Large intestine (tissue), 3 donors: ENCODE data around the gene PRR5L. TPM values are rescaled to one million over a fixed set of nuclear protein-coding genes. Genes with fewer than 3 reads are reported as not detected.

Source experiments
- DNase-seq, 2 donors: peaks; one replicate each; pipeline versions ENCODE4 v3.0.0 to v3.0.0-alpha.2; 2013
- H3K27ac ChIP-seq: one replicate; pipeline ENCODE4 v1.5.1; 2013; ENCODE audit warnings: low read length
- H3K27me3 ChIP-seq: 2 replicates; pipeline ENCODE4 v1.6.1; 2013; ENCODE audit warnings: low read length; ENCODE audit not compliant: control insufficient read depth, insufficient read depth
- H3K36me3 ChIP-seq: 2 replicates; pipeline ENCODE4 v1.6.1; 2013; ENCODE audit warnings: low read length; ENCODE audit not compliant: control insufficient read depth, insufficient read depth
- H3K4me1 ChIP-seq: one replicate; pipeline ENCODE4 v1.6.1; 2013; ENCODE audit warnings: low read length; ENCODE audit not compliant: control insufficient read depth, insufficient read depth
- H3K4me3 ChIP-seq: one replicate; pipeline ENCODE4 v1.5.1; 2013; ENCODE audit warnings: low read length
- H3K9me3 ChIP-seq: one replicate; pipeline ENCODE4 v1.6.1; 2013; ENCODE audit warnings: mild to moderate bottlenecking, low read depth, low read length, moderate library complexity; ENCODE audit not compliant: control insufficient read depth
- WGBS: methylation state at CpG from one replicate; pipeline ENCODE4 v1.1.5; 2013; ENCODE audit warnings: low lambda C conversion rate; ENCODE audit not compliant: insufficient coverage; 5-methylcytosine and 5-hydroxymethylcytosine counted together
- polyA plus RNA-seq: library from polyadenylated mRNA; unstranded; fragments of 120-200 nt; gene quantifications from one replicate; pipeline ENCODE4 v1.2.1, GENCODE V29; 2013

PRR5L gene
- polyA plus RNA-seq, 1 donor, result 37.8 TPM

DNA sequence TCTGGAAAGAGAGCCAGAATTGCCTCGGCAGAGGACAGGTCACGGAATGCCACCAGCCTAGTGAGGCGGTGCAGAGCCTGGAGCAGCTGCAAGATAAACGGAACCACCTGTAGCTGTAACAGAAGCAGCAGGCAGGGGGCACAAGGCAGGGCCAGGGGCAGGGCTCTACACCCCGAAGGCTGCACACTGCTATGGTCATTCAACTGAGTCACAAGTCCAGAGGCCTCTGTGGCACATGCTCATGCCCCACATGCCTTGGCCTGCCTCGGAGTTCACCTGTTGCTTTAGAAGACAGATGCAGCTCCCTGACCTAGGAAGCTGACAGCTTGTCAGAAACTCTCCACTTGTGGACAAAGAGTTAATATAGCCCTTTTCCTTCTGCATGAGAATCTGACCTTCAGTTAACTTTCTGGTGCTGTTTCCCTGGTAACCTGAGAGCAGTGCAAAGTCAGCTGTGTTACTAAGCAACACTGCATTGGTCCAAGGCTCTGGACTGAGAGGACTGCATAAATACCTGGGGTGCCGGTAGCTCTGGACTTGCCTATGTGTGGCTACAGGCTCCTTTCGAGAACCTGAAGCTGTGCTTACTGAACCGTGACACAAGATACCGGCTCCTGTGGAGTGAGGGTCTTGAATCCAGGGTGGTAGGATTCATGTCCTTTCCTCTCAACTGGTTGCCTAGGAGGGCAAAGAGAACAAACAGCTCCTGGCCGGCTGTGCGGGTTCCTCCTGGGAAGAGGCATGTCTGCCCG is 17.4 kb upstream of the PRR5L start:
- no CpG with 5 or more reads among the region's 13 CpGs for WGBS
- Histone ChIP-seq H3K36me3 (peaks cover 36% of the 10 kb centered on the region), H3K27me3 (no peaks in the 10 kb centered on the region), H3K27ac (no peak overlapping the region), H3K4me3 (no peak overlapping the region), H3K4me1 (no peaks in the 10 kb centered on the region), H3K9me3 (peaks cover 9% of the 10 kb centered on the region)
- no peak for DNase-seq

DNA sequence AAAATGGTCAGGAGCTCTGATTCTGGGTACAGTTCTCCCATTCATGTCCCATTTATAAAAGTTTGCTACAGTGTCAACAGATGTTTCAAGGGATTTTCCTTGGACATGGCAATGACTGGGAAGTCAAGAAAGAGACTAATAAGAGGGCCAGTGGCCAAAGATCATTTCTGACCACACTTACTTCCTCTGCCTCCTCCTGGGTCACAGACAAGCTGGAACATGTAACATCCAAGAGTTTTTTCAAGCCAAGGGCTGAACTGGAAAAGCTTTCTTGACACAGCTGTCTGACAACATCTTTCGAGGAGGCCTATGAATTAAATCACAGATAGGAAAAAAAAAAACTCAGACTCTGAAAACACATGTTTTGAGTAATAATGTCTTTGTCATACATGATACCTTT is 15.6 kb upstream of the PRR5L start:
- no CpG with 5 or more reads among the region's 1 CpG for WGBS
- Histone ChIP-seq H3K27ac (no peak overlapping the region), H3K27me3 (no peaks in the 10 kb centered on the region), H3K36me3 (peaks cover 23% of the 10 kb centered on the region), H3K4me3 (no peak overlapping the region), H3K4me1 (no peaks in the 10 kb centered on the region), H3K9me3 (peaks cover 10% of the 10 kb centered on the region)
- no peak for DNase-seq

DNA sequence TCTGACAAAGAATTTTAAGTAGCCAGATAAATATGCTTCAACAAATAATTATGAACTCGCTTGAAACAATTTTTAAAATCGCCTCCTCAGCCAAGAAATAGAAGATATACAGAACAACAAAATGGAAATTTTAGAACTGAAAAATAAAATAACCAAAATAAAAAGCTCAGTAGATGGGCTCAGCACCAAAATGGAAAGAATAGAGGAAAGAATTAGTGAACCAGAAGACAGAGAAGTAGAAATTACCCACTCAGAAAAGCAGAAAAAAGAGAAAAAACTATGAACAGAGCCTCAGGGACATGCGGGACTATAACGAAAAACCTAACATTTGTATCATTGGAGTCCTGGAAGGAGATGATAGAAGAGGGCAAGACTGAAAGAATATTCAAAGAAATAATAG is 14.2 kb upstream of the PRR5L start:
- H3K4me1 ChIP-seq, result no peaks in the 10 kb centered on the region
- no peaks in the 10 kb centered on the region for H3K27me3 ChIP-seq
- 100% methylated on average over 4 of the region's 4 CpGs for WGBS

DNA sequence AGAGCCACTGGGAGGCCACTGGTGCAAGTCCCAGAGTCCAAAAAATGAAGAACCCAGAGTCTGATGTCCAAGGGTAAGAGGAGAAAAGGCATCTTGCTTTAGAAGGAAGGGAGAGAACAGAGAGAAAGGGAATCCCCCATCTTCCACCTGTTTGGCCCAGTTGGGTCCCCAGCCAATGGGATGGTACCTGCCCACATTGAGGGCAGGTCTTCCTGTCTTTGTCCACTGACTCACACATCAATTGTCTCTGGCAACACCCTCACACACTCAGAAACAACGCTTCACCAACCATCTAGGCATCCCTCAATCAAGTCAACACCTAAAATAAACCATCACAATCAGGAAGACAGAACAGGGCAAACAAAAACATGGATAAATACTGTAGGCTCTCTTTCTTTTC is 13.2 kb upstream of the PRR5L start:
- peaks cover 9% of the 10 kb centered on the region for H3K36me3 ChIP-seq
- no peaks in the 10 kb centered on the region for H3K4me1 ChIP-seq
- no peak overlapping the region for H3K4me3 ChIP-seq
- no peak for DNase-seq
- H3K27me3 ChIP-seq, result no peaks in the 10 kb centered on the region
- no CpG with 5 or more reads among the region's 1 CpG for WGBS
- H3K9me3 ChIP-seq, result peaks cover 10% of the 10 kb centered on the region
- no peak overlapping the region for H3K27ac ChIP-seq

More for the DNA sequence above, 14.2 kb upstream of the PRR5L start:
- Histone ChIP-seq H3K36me3 (peaks cover 11% of the 10 kb centered on the region), H3K27ac (no peak overlapping the region), H3K9me3 (peaks cover 10% of the 10 kb centered on the region), H3K4me3 (no peak overlapping the region)
- DNase-seq, result no peak

DNA sequence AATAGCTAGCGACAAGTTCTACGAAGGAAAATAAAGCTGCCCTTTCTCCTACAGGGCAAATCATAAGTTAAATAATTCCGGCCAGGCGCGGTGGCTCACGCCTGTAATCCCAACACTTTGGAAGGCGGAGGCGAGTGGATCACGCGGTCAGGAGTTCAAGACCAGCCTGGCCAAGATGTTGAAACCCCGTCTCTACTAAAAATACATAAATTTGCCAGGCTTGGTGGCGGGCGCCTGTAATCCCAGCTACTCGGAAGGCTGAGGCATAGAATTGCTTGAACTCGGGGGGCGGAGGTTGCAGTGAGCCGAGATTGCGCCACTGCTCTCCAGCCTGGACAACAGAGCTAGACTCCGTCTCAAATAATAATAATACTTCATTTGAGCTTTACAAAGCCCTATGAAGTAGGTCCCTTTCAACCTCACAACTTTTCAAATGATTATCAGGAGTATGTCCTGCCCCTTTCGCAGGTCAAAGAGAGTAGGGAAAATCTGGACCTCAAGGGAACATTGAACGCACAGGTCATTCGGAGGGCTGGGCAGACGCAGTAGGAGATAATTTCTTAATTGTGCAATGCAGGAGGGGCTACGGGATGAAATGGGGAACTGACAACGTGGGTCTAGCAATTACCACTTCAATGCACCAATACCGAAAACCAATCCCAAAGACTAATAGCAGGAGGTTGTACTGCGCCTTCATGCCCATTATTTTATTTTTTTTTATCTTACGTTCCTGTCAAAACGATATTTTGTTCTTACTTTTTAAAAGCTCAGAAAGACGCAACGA is 7.5 kb upstream of the PRR5L start:
- no peaks in the 10 kb centered on the region for H3K36me3 ChIP-seq
- WGBS, result 0% methylated on average over 4 of the region's 31 CpGs
- H3K4me3 ChIP-seq, result peak overlapping the region; percentile 74
- no peaks in the 10 kb centered on the region for H3K27me3 ChIP-seq
- peaks cover 1% of the 10 kb centered on the region for H3K9me3 ChIP-seq
- H3K27ac ChIP-seq, result no peak overlapping the region
- H3K4me1 ChIP-seq, result no peaks in the 10 kb centered on the region
- DNase-seq, result no peak

DNA sequence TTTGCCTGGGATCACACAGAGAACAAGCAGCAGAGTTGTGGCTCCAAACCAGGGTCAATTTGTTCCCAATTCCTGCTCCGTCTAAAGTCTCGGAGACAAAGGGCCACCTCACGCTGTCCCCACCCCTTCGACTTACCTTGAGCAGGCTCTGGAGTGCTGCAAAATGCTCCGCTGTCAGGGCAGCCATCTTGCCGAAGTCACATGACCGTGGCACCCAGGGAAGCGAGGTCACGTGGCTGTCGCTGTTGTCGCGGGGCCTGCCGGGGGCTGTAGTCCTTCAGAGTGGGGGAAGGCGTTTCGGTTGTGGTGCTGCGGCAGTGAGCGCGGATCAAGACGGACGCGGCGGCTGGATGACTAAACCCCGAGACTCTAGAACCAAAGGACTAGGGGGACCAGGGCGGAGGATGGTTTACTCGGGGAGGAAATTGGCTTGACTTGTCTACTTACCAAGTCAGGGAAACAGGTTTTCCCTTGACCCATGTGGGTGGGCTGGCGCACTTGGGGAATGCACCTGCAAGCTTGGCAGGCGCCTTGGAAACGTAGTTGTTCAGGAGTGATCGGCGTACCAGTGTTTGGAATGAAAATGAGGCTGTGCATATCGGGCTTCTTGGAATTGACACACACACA is 6.7 kb upstream of the PRR5L start, which contains the start of gene COMMD9:
Gene COMMD9 (minus strand): TSS at position 199 of the 627 bp plus-strand sequence. CDS start 12 bp downstream, at position 187.
- H3K4me3 ChIP-seq, result peak within 1 kb of the TSS; percentile 74
- no peaks in the 10 kb centered on the region for H3K27me3 ChIP-seq
- no CpG with 5 or more reads among the region's 31 CpGs for WGBS
- no peaks in the 10 kb centered on the region for H3K36me3 ChIP-seq
- no peak within 1 kb of the TSS for H3K27ac ChIP-seq
- peak; percentile 94 to 96 for DNase-seq
- no peaks in the 10 kb centered on the region for H3K9me3 ChIP-seq
- H3K4me1 ChIP-seq, result no peaks in the 10 kb centered on the region

DNA sequence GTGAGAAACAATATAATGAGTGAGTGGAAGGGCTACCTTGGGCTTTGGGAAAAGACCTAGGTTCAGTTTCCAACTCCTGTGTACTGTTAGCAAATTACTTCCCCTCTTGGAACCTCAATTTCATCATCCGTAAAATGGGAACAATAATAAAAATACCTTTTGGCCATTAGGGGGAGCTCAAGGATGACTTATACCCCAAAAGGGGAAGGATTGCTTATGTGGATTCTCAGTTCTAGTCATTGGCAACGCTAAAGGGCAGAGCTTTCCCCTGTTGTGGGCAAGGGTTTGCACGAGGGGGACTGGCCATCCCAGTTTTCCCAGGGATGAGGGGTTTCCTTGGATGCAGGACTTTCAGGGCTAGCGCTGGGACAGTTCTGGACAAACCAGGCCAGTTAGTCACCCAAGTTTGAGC is 3.8 kb upstream of the PRR5L start:
- H3K36me3 ChIP-seq, result no peaks in the 10 kb centered on the region
- H3K9me3 ChIP-seq, result no peaks in the 10 kb centered on the region
- H3K27me3 ChIP-seq, result no peaks in the 10 kb centered on the region
- H3K4me1 ChIP-seq, result peaks cover 10% of the 10 kb centered on the region
- no CpG with 5 or more reads among the region's 4 CpGs for WGBS
- no peak overlapping the region for H3K27ac ChIP-seq
- DNase-seq, result peak; percentile 27 to 30
- H3K4me3 ChIP-seq, result no peak overlapping the region

DNA sequence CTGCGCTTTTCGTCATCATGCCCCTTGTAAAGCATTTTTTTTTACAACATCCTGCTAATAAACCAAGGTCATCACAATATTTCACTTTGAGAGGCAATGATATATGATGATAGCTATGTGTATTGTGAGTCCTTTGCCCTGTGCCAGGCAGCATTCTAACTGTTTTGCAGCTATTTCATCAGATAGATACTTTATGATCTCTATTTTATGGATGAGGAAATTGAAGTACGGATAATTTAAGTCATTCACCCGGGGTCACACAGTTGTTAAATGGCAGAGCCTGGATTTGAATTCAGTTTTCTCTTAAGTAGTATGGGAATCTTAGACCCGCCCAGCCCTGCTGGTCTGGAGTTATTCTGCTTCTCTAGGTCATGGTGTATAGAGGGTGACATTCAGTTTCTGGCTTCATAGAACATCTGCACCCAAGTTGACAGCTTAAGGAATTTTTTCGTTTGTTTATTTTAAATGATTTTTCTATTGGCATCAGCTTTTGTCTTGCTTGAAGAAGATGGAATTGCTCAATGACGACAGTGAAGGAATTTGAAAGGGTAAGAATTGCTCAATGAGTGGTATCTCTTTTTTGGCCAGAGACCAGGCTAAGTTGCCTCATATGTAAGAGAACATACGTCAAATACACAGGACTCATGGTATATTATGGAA is 926 bp downstream of the PRR5L start:
- Histone ChIP-seq H3K4me1 (peaks cover 25% of the 10 kb centered on the region), H3K36me3 (no peaks in the 10 kb centered on the region), H3K9me3 (no peaks in the 10 kb centered on the region), H3K27ac (peak overlapping the region; percentile 65), H3K4me3 (no peak overlapping the region), H3K27me3 (no peaks in the 10 kb centered on the region)
- peak; percentile 67 to 86 for DNase-seq
- WGBS, result 88% methylated on average over 1 of the region's 8 CpGs

DNA sequence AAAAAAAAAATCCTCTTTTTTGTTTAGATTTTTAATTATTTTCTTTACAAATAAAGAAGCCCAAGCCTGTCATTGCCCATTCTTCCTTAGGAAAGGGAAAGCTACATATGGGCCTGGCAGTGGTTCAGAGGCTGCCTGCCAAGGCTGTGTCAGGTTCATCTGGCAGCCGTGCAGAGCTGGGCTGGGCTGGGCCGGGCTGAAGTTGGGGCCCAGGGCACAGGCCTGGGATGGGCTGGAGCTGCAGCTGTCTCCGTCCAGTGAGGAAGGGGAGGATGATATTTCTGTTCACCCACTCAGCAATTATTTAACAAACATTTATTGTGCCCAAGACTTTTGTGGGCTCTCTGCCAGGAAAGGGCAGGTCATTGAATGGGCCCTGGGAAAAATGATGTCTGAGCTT is 4.6 kb downstream of the PRR5L start:
- H3K36me3 ChIP-seq, result no peaks in the 10 kb centered on the region
- no peaks in the 10 kb centered on the region for H3K27me3 ChIP-seq
- DNase-seq, result no peak
- peaks cover 25% of the 10 kb centered on the region for H3K4me1 ChIP-seq
- no peaks in the 10 kb centered on the region for H3K9me3 ChIP-seq
- H3K27ac ChIP-seq, result no peak overlapping the region
- H3K4me3 ChIP-seq, result no peak overlapping the region
- whole genome bisulfite sequencing, result no CpG with 5 or more reads among the region's 3 CpGs

DNA sequence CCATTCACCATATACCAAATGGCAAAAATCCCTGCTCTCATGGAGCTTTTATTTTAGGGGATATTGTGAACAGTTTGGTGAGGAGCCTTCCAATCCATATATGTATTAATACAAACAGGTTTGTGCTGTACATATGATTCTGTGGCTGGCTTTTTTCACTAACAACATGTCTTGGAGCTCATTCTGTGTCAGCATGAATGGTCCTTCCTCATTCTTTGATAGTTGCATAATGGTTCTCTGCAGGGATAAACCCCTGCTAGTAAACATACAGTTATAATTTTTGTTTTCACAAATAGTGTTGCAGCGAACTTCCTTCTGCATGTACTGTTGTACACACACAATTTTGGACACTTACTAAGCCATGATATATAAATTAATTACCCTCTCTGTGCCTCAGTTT is 8.3 kb downstream of the PRR5L start:
- no peaks in the 10 kb centered on the region for H3K36me3 ChIP-seq
- DNase-seq, result no peak
- H3K4me3 ChIP-seq, result no peak overlapping the region
- 100% methylated on average over 1 of the region's 1 CpG for WGBS
- H3K4me1 ChIP-seq, result no peaks in the 10 kb centered on the region
- no peaks in the 10 kb centered on the region for H3K27me3 ChIP-seq
- H3K27ac ChIP-seq, result no peak overlapping the region
- H3K9me3 ChIP-seq, result no peaks in the 10 kb centered on the region
